Liver (tissue), 9 donors: ENCODE data around the gene CDK10. TPM values are rescaled to one million over a fixed set of nuclear protein-coding genes. Genes with fewer than 3 reads are reported as not detected.

ENCODE experiments used
- DNase-seq: peaks from one replicate; pipeline ENCODE4 v3.0.0-alpha.2; 2017; ENCODE audit warnings: low spot score
- H3K27ac ChIP-seq, 2 donors: one replicate each; pipeline ENCODE4 v1.7.0; 2013; ENCODE audit warnings: inconsistent platforms in 2 of 2, low read length in 2 of 2, control low read depth in 1 of 2, low read depth in 1 of 2, mild to moderate bottlenecking in 1 of 2
- H3K27me3 ChIP-seq, 4 donors: one replicate each; pipeline versions ENCODE4 v1.6.1 to v1.7.0; 2013; ENCODE audit warnings: low read length in 3 of 4, inconsistent platforms in 1 of 4, mild to moderate bottlenecking in 1 of 4, moderate library complexity in 1 of 4; ENCODE audit not compliant: control insufficient read depth in 4 of 4, insufficient read depth in 4 of 4
- H3K36me3 ChIP-seq, 4 donors: one replicate each; pipeline versions ENCODE4 v1.6.1 to v1.7.0; 2013; ENCODE audit warnings: low read length in 3 of 4, mild to moderate bottlenecking in 3 of 4, low read depth in 1 of 4, moderate library complexity in 1 of 4; ENCODE audit not compliant: control insufficient read depth in 4 of 4, insufficient read depth in 3 of 4
- H3K4me1 ChIP-seq, 4 donors: one replicate each; pipeline versions ENCODE4 v1.6.1 to v1.7.0; 2013; ENCODE audit warnings: low read length in 3 of 4, mild to moderate bottlenecking in 3 of 4, moderate library complexity in 1 of 4; ENCODE audit not compliant: control insufficient read depth in 4 of 4, insufficient read depth in 4 of 4
- H3K4me3 ChIP-seq, 3 donors: one replicate each; pipeline versions ENCODE4 v1.6.1 to v1.7.0; 2013; ENCODE audit warnings: low read length in 3 of 3, control low read depth in 1 of 3, low read depth in 1 of 3, mild to moderate bottlenecking in 1 of 3
- H3K9ac ChIP-seq, 2 donors: one replicate each; pipeline ENCODE4 v1.7.0; 2013; ENCODE audit warnings: low read length in 2 of 2, mild to moderate bottlenecking in 2 of 2, moderate library complexity in 2 of 2, control low read depth in 1 of 2, low read depth in 1 of 2
- H3K9me3 ChIP-seq, 4 donors: one replicate each; pipeline versions ENCODE4 v1.6.1 to v1.7.0; 2013; ENCODE audit warnings: low read length in 3 of 4; ENCODE audit not compliant: control insufficient read depth in 4 of 4
- FOXA1 ChIP-seq: IDR thresholded peaks from 2 replicates; pipeline ENCODE4 v1.6.1; 2016; ENCODE audit warnings: antibody characterized with exemption
- FOXA2 ChIP-seq: IDR thresholded peaks from 2 replicates; pipeline ENCODE4 v1.6.1; 2016; ENCODE audit warnings: antibody characterized with exemption
- GABPA ChIP-seq, 2 donors: IDR thresholded peaks in 1 of 2; conservative IDR thresholded peaks in 1 of 2; 2 replicates each; pipeline ENCODE4 v1.6.1; 2016; ENCODE audit warnings: antibody characterized with exemption in 2 of 2, mild to moderate bottlenecking in 1 of 2, moderate library complexity in 1 of 2
- HNF4A ChIP-seq, 2 donors: conservative IDR thresholded peaks; 2 replicates each; pipeline ENCODE4 v1.6.1; 2016; ENCODE audit warnings: antibody characterized with exemption in 2 of 2, mild to moderate bottlenecking in 2 of 2
- HNF4G ChIP-seq: IDR thresholded peaks from 2 replicates; pipeline ENCODE4 v1.6.1; 2016; ENCODE audit warnings: antibody characterized with exemption
- JUND ChIP-seq, 2 donors: IDR thresholded peaks; 2 replicates each; pipeline ENCODE4 v1.6.1; 2016; ENCODE audit warnings: antibody characterized with exemption in 2 of 2
- RAD21 ChIP-seq, 2 donors: IDR thresholded peaks; 2 replicates each; pipeline ENCODE4 v1.6.1; 2016; ENCODE audit warnings: antibody characterized with exemption in 2 of 2, mild to moderate bottlenecking in 2 of 2
- RXRA ChIP-seq, 2 donors: IDR thresholded peaks; 2 replicates each; pipeline ENCODE4 v1.6.1; 2017 to 2018; ENCODE audit warnings: antibody characterized with exemption in 2 of 2, mild to moderate bottlenecking in 1 of 2
- SP1 ChIP-seq: IDR thresholded peaks from 2 replicates; pipeline ENCODE4 v1.6.1; 2018; ENCODE audit warnings: antibody characterized with exemption, mild to moderate bottlenecking
- TAF1 ChIP-seq: conservative IDR thresholded peaks from 2 replicates; pipeline ENCODE4 v1.6.1; 2016; ENCODE audit warnings: antibody characterized with exemption, mild to moderate bottlenecking
- YY1 ChIP-seq: IDR thresholded peaks from 2 replicates; pipeline ENCODE4 v1.6.1; 2016; ENCODE audit warnings: antibody characterized with exemption, mild to moderate bottlenecking
- WGBS: extraction: QIAGEN DNeasy Blood & Tissue Kit; methylation state at CpG from one replicate; pipeline ENCODE4 v1.1.7; 2013; 5-methylcytosine and 5-hydroxymethylcytosine counted together
- polyA plus RNA-seq, 2 donors: library from polyadenylated mRNA; stranded (reverse) in 1 of 2; unstranded in 1 of 2; fragments of 200-250 nt in 1 of 2; fragments of >200 nt in 1 of 2; fragmentation: Nextera tagmentation in 1 of 2; extraction: Ambion mirVana in 1 of 2; gene quantifications; one replicate each; pipeline versions ENCODE4 v1.2.1 to v1.2.3, GENCODE V29; 2013 to 2015
- total RNA-seq, 2 donors: library from RNA; depleted of rRNA; stranded (reverse); fragments of >200 nt; gene quantifications; one replicate each; pipeline ENCODE4 v1.2.3, GENCODE V29; 2014
- TF ChIP-seq, protein P1 (sequence below): IDR thresholded peaks from 2 replicates; pipeline ENCODE4 v1.6.1; 2016; ENCODE audit warnings: antibody characterized with exemption
- TF ChIP-seq, protein P2 (sequence below): IDR thresholded peaks from 2 replicates; pipeline ENCODE4 v1.6.1; 2016; ENCODE audit warnings: antibody characterized with exemption
- TF ChIP-seq, protein P3 (sequence below): IDR thresholded peaks from 2 replicates; pipeline ENCODE4 v1.6.1; 2016; ENCODE audit warnings: antibody characterized with exemption
- TF ChIP-seq, protein P4 (sequence below): fragments of 150-350 bp; IDR thresholded peaks from 2 replicates; pipeline ENCODE4 v1.5.1; 2017; ENCODE audit warnings: improper control_type of control experiment, low read depth, low read length; ENCODE audit not compliant: missing input control
- donor health status: healthy.
- donor health status: healthy.
- donor health status: healthy.
- donor health status: healthy.
- donor health status: healthy.

The CDK10 gene
- total and polyA plus RNA-seq, 4 donors = 25.1 to 81.2 (median 56.0) TPM

DNA sequence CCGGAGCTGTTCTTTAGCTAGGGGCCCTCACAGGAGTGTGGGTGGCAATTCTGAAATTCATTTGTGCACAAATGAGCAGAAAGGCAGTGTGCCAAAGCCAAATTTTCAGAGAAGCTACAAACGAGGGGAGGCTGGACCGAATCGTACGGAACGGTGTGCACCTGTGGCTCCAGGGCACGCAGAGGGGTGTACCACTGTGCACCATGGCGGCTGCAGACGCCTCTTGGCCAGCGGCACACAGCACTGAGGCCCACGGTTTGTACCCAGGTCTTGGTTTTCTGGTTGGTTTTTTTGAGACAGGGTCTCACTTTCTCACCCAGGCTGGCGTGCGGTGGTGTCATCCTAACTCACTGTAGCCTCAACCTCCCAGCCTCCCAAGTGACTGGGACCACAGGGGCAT, 43.9 kb upstream of the CDK10 start:
- Histone ChIP-seq H3K9me3 (no peaks in the 10 kb centered on the region), H3K4me1 (peaks cover 0 to 6% (median 3%) of the 10 kb centered on the region in 4 donors), H3K4me3 (no peak overlapping the region), H3K27ac (no peak overlapping the region), H3K36me3 (peaks cover 11 to 27% (median 16%) of the 10 kb centered on the region in 4 donors), H3K9ac (no peak overlapping the region), H3K27me3 (no peaks in the 10 kb centered on the region)
- DNase-seq = no peak
- WGBS = 78% methylated on average over 13 of the region's 13 CpGs
- TF ChIP-seq SP1 = no peak
- no peak for TF ChIP-seq YY1
- no peak for TF ChIP-seq TAF1
- no peak for TF ChIP-seq FOXA2
- TF ChIP-seq, protein P1, sequence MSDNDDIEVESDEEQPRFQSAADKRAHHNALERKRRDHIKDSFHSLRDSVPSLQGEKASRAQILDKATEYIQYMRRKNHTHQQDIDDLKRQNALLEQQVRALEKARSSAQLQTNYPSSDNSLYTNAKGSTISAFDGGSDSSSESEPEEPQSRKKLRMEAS = no peak
- TF ChIP-seq, protein P2, sequence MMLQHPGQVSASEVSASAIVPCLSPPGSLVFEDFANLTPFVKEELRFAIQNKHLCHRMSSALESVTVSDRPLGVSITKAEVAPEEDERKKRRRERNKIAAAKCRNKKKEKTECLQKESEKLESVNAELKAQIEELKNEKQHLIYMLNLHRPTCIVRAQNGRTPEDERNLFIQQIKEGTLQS = no peak
- TF ChIP-seq, protein P3, sequence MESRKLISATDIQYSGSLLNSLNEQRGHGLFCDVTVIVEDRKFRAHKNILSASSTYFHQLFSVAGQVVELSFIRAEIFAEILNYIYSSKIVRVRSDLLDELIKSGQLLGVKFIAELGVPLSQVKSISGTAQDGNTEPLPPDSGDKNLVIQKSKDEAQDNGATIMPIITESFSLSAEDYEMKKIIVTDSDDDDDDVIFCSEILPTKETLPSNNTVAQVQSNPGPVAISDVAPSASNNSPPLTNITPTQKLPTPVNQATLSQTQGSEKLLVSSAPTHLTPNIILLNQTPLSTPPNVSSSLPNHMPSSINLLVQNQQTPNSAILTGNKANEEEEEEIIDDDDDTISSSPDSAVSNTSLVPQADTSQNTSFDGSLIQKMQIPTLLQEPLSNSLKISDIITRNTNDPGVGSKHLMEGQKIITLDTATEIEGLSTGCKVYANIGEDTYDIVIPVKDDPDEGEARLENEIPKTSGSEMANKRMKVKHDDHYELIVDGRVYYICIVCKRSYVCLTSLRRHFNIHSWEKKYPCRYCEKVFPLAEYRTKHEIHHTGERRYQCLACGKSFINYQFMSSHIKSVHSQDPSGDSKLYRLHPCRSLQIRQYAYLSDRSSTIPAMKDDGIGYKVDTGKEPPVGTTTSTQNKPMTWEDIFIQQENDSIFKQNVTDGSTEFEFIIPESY = no peak
- TF ChIP-seq, protein P4, sequence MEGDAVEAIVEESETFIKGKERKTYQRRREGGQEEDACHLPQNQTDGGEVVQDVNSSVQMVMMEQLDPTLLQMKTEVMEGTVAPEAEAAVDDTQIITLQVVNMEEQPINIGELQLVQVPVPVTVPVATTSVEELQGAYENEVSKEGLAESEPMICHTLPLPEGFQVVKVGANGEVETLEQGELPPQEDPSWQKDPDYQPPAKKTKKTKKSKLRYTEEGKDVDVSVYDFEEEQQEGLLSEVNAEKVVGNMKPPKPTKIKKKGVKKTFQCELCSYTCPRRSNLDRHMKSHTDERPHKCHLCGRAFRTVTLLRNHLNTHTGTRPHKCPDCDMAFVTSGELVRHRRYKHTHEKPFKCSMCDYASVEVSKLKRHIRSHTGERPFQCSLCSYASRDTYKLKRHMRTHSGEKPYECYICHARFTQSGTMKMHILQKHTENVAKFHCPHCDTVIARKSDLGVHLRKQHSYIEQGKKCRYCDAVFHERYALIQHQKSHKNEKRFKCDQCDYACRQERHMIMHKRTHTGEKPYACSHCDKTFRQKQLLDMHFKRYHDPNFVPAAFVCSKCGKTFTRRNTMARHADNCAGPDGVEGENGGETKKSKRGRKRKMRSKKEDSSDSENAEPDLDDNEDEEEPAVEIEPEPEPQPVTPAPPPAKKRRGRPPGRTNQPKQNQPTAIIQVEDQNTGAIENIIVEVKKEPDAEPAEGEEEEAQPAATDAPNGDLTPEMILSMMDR = no peak
- no peak for TF ChIP-seq FOXA1
- no peak for TF ChIP-seq HNF4A (conservative IDR thresholded peaks at IDR 0.05)
- no peak for TF ChIP-seq RAD21 (IDR thresholded peaks at IDR 0.05)
- no peak for TF ChIP-seq HNF4G

DNA sequence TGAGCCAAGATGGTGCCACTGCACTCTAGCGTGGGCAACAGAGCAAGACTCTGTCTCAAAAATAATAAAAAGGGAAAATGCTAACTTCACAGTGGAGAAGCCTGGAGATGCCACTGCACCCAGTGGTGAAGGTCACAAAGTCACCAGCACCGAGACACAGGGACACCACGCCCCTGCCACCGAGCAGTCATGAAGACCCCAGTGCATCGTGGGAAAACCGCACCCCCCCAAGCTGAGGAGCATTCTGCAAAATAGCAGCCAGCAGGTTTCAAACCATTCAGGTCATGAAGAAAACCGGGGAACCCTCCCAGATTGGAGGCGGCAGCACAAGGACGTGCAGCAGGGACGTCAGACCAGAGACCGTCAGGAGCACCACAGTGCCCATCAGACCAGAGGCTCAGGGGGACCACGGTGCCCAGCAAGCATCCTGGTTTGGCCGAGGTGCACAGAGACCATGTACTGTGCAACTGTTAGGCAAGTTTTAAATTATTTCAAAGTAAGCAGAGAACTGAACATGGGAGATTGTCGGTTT, 42.7 kb upstream of the CDK10 start:
- Histone ChIP-seq H3K4me3 (no peak overlapping the region), H3K27ac (no peak overlapping the region), H3K36me3 (peaks cover 11 to 31% (median 17%) of the 10 kb centered on the region in 4 donors), H3K27me3 (no peaks in the 10 kb centered on the region), H3K9me3 (no peaks in the 10 kb centered on the region), H3K4me1 (peaks cover 0 to 6% (median 3%) of the 10 kb centered on the region in 4 donors), H3K9ac (no peak overlapping the region)
- TF ChIP-seq GABPA (IDR thresholded peaks at IDR 0.05 in 1 of 2, conservative IDR thresholded peaks at IDR 0.05 in 1 of 2) = no peak
- no peak for DNase-seq
- 80% methylated on average over 14 of the region's 14 CpGs for WGBS

DNA sequence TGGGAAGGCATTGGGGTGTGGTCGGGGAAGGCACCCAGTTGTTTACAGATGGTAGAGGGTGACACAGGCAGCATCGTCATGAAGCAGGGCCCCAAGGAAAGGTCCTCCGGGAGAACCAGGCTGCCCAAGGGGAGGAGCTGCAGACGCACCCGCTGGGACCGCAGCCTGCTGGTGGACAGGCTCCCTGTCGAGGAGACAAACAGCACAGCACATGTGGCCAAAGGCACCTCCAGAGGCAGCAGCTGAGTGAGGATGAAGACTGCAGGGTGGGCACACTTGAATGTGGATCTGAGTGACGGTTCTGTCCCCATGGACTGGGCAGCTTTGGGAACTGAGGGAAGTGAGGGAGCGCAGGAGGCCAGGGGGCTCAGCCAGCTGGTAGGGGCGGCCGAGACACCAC, 41.4 kb upstream of the CDK10 start:
- Histone ChIP-seq H3K36me3 (peaks cover 11 to 34% (median 19%) of the 10 kb centered on the region in 4 donors), H3K4me3 (no peak overlapping the region), H3K9me3 (no peaks in the 10 kb centered on the region), H3K4me1 (peaks cover 0 to 6% (median 3%) of the 10 kb centered on the region in 4 donors), H3K27ac (no peak overlapping the region), H3K9ac (no peak overlapping the region), H3K27me3 (no peaks in the 10 kb centered on the region)
- DNase-seq = no peak
- TF ChIP-seq HNF4A (conservative IDR thresholded peaks at IDR 0.05) (no peak), FOXA1 (no peak), RXRA (IDR thresholded peaks at IDR 0.05) (no peak), RAD21 (IDR thresholded peaks at IDR 0.05) (no peak), JUND (IDR thresholded peaks at IDR 0.05) (no peak), YY1 (no peak), FOXA2 (no peak)
- TF ChIP-seq, protein P1 = no peak
- TF ChIP-seq, protein P4 = no peak
- WGBS = 91% methylated on average over 11 of the region's 11 CpGs
